Measurements from ENCODE around the gene LRRC58.

GRCh38 chr3:120304616-120305015 is 44.5 kb downstream of the LRRC58 start:
- no peak for TF ChIP-seq CTCF (IDR thresholded peaks at IDR 0.05)
- TF ChIP-seq TCF7L2 (IDR thresholded peaks at IDR 0.05; ENCODE audit: low read depth, low read length): no peak
